CD4-positive, alpha-beta T cell (primary cell): Measurements from ENCODE around the gene CPB2. TPM values are rescaled to one million over a fixed set of nuclear protein-coding genes. Genes with fewer than 3 reads are reported as not detected.

ENCODE experiments used
- ATAC-seq: fragments of 200-7000 bp; cut with Tn5 transposase; one replicate; pipeline ENCODE4 v1.10.0; 2022; ENCODE audit warnings: mild to moderate bottlenecking; ENCODE audit not compliant: poor library complexity
- CTCF ChIA-PET: fragments of 350-600 bp; sonication (Branson Sonifier 250); formaldehyde crosslinking; loops from one replicate; lab custom pipeline; 2021; ENCODE audit warnings: antibody characterized with exemption, inconsistent platforms; lab: Charles Lee
- POLR2A ChIA-PET: fragments of 350-600 bp; sonication (Branson Sonifier 250); formaldehyde crosslinking; loops from one replicate; lab custom pipeline; 2021; ENCODE audit warnings: antibody characterized with exemption, inconsistent platforms; lab: Charles Lee
- DNase-seq, 14 experiments: peaks; one replicate each; pipeline ENCODE4 v3.0.0-alpha.2; 2013 to 2020; ENCODE audit warnings: mixed read lengths in 2 of 14
- H3K27ac ChIP-seq, 2 donors: one replicate each; pipeline versions ENCODE4 v1.5.1 to v1.7.0; 2013; ENCODE audit warnings: low read length in 2 of 2, low read depth in 1 of 2, mild to moderate bottlenecking in 1 of 2
- H3K27me3 ChIP-seq, 2 experiments: 1 replicate in 1 of 2; 2 replicates in 1 of 2; pipeline versions ENCODE4 v1.6.1 to v1.7.0; 2013; ENCODE audit warnings: low read length in 2 of 2, control low read depth in 1 of 2, mild to moderate bottlenecking in 1 of 2, moderate library complexity in 1 of 2; ENCODE audit not compliant: insufficient read depth in 2 of 2, control insufficient read depth in 1 of 2
- H3K36me3 ChIP-seq: one replicate; pipeline ENCODE4 v1.6.1; 2013; ENCODE audit warnings: low read length, control low read depth; ENCODE audit not compliant: insufficient read depth
- H3K4me1 ChIP-seq: one replicate; pipeline ENCODE4 v1.6.1; 2013; ENCODE audit warnings: low read length, control low read depth; ENCODE audit not compliant: insufficient read depth
- H3K4me3 ChIP-seq: one replicate; pipeline ENCODE4 v1.5.1; 2013; ENCODE audit warnings: mild to moderate bottlenecking, low read length, moderate library complexity
- H3K9me3 ChIP-seq, 2 experiments: 1 replicate in 1 of 2; 2 replicates in 1 of 2; pipeline versions ENCODE4 v1.6.1 to v1.7.0; 2013; ENCODE audit warnings: low read length in 2 of 2, mild to moderate bottlenecking in 2 of 2, control low read depth in 1 of 2, moderate library complexity in 1 of 2; ENCODE audit not compliant: control insufficient read depth in 1 of 2, insufficient read depth in 1 of 2
- H3K27ac Mint-ChIP-seq: one replicate; pipeline ENCODE4 v1.8.0; 2020; ENCODE audit warnings: mixed read lengths
- H3K27me3 Mint-ChIP-seq: one replicate; pipeline ENCODE4 v1.8.0; 2021; ENCODE audit warnings: mixed read lengths
- H3K36me3 Mint-ChIP-seq: one replicate; pipeline ENCODE4 v1.8.0; 2021; ENCODE audit warnings: low read depth, mixed read lengths
- H3K4me1 Mint-ChIP-seq: one replicate; pipeline ENCODE4 v1.8.0; 2021; ENCODE audit warnings: low read depth, mixed read lengths
- H3K4me3 Mint-ChIP-seq: one replicate; pipeline ENCODE4 v1.8.0; 2020; ENCODE audit warnings: mild to moderate bottlenecking, mixed read lengths
- H3K9me3 Mint-ChIP-seq: one replicate; pipeline ENCODE4 v1.8.0; 2020; ENCODE audit warnings: mixed read lengths
- intact Hi-C, 2 experiments: fragments of 100-400 bp; cut with DNase I in 1 of 2; cut with micrococcal nuclease in 1 of 2; formaldehyde crosslinking; loops; one replicate each; pipeline versions ENCODE4 v1.15.1 to v1.9.0; 2023 to 2025; cut with DNase I, micrococcal nuclease
- total RNA-seq, 174 experiments: library from RNA in 2 of 174; stranded (reverse) in 2 of 174; gene quantifications; one replicate each; pipeline ENCODE4 v1.2.3 and lab custom pipeline; 2021 to 2026
- TF ChIP-seq, protein P1 (sequence below): fragments of 200-600 bp; IDR thresholded peaks from one replicate; pipeline ENCODE4 v1.8.0; 2022; ENCODE audit warnings: antibody characterized with exemption, mild to moderate bottlenecking

CPB2 gene
- total RNA-seq, 2 experiments from 2014 or later: not detected

DNA sequence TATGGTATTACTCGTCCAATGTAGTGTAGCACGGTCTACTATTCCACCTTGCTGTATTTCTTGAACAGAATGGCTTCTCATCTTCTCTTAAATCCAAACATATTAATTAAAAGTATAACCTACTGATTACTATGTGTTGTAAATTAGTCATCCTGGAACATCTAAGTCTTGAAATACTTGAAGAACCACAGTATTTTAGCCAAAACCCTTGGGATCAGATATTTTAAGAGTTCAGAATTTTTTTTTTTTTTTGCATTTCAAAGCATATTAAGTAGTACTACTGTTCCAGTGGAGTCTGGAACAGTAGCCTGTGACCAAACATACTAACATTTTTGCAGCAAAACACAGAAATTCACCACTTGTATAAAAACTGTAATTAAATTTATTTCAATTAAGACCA is 82.4 kb downstream of the CPB2 start:
- ChIA-PET POLR2A (no interaction called here), CTCF (no interaction called here)
- Mint-ChIP-seq H3K9me3 (no peaks in the 10 kb centered on the region), H3K27ac (no peak overlapping the region), H3K27me3 (no peaks in the 10 kb centered on the region), H3K36me3 (peaks cover 77% of the 10 kb centered on the region), H3K4me3 (no peak overlapping the region), H3K4me1 (peaks cover 11% of the 10 kb centered on the region)
- intact Hi-C loops: no loop called here
- H3K27ac ChIP-seq: no peak overlapping the region
- no peaks in the 10 kb centered on the region for H3K27me3 ChIP-seq
- no peak for DNase-seq
- TF ChIP-seq, protein P1, sequence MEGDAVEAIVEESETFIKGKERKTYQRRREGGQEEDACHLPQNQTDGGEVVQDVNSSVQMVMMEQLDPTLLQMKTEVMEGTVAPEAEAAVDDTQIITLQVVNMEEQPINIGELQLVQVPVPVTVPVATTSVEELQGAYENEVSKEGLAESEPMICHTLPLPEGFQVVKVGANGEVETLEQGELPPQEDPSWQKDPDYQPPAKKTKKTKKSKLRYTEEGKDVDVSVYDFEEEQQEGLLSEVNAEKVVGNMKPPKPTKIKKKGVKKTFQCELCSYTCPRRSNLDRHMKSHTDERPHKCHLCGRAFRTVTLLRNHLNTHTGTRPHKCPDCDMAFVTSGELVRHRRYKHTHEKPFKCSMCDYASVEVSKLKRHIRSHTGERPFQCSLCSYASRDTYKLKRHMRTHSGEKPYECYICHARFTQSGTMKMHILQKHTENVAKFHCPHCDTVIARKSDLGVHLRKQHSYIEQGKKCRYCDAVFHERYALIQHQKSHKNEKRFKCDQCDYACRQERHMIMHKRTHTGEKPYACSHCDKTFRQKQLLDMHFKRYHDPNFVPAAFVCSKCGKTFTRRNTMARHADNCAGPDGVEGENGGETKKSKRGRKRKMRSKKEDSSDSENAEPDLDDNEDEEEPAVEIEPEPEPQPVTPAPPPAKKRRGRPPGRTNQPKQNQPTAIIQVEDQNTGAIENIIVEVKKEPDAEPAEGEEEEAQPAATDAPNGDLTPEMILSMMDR: no peak
- H3K36me3 ChIP-seq: peaks cover 34% of the 10 kb centered on the region
- no peak overlapping the region for H3K4me3 ChIP-seq
- H3K4me1 ChIP-seq: no peaks in the 10 kb centered on the region
- no peaks in the 10 kb centered on the region for H3K9me3 ChIP-seq
- ATAC-seq: no peak

DNA sequence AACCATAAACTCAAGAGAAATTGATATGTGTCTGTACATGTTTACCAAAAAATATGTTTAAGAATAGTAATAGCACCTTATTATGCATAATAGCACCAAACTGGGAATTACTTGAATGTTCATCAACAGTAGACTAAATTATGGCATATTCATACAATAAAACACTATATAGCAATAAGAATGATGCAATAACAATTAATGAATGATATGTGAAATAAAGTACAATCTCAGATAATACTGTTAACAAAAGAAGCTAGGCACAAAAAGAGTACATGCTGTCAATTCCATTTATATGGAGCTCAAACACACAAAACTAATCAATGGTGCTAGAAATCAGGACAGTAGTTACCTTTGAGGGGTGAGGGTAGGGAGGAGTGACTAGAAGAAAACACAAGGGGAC is 88.6 kb downstream of the CPB2 start:
- intact Hi-C loops: no loop called here
- Mint-ChIP-seq H3K27ac (no peak overlapping the region), H3K4me3 (no peak overlapping the region), H3K27me3 (no peaks in the 10 kb centered on the region), H3K36me3 (peaks cover 64% of the 10 kb centered on the region), H3K4me1 (no peaks in the 10 kb centered on the region), H3K9me3 (no peaks in the 10 kb centered on the region)
- Histone ChIP-seq H3K9me3 (no peaks in the 10 kb centered on the region), H3K4me1 (no peaks in the 10 kb centered on the region), H3K4me3 (no peak overlapping the region), H3K27me3 (no peaks in the 10 kb centered on the region), H3K36me3 (peaks cover 51% of the 10 kb centered on the region), H3K27ac (no peak overlapping the region)
- ATAC-seq (no peak), DNase-seq (no peak)
- TF ChIP-seq, protein P1: no peak
- ChIA-PET CTCF (no interaction called here), POLR2A (no interaction called here)

DNA sequence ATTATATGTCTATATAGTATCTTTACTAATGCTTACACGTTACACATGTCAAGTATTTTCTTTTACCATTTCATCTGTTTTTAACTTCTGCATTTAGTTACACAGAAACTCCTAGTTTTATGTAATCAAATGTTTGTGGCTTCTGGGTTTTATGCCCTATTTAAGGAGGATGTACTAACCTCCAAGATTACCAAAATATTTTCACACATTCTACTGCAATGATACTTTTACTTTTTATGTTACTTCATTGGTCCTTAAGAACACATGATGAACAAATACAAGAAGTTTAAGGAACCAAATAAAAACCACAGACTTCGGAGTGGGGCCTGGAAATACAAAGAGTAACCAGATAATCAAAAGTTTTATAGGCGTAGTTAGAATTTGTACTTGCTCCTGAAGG is 89.5 kb downstream of the CPB2 start:
- DNase-seq (no peak), ATAC-seq (no peak)
- intact Hi-C loops: no loop called here
- Mint-ChIP-seq H3K4me1 (no peaks in the 10 kb centered on the region), H3K27ac (no peak overlapping the region), H3K27me3 (no peaks in the 10 kb centered on the region), H3K9me3 (no peaks in the 10 kb centered on the region), H3K4me3 (no peak overlapping the region), H3K36me3 (peaks cover 66% of the 10 kb centered on the region)
- H3K9me3 ChIP-seq: no peaks in the 10 kb centered on the region
- peaks cover 58% of the 10 kb centered on the region for H3K36me3 ChIP-seq
- H3K27me3 ChIP-seq: no peaks in the 10 kb centered on the region
- no peak overlapping the region for H3K27ac ChIP-seq
- ChIA-PET CTCF (no interaction called here), POLR2A (no interaction called here)
- no peaks in the 10 kb centered on the region for H3K4me1 ChIP-seq
- TF ChIP-seq, protein P1: no peak
- H3K4me3 ChIP-seq: no peak overlapping the region
